Stomach (tissue), 4 donors: ENCODE measurements around the gene RNF114.

Experiments used
- EP300 ChIP-seq: sonication (generic); formaldehyde crosslinking; IDR thresholded peaks from one replicate; pipeline ENCODE4 v1.6.1; 2017; ENCODE audit warnings: antibody characterized with exemption
- POLR2A ChIP-seq, 4 donors: fragments of 450-650 bp; IDR thresholded peaks; one replicate each; pipeline ENCODE4 v1.6.1; 2016; ENCODE audit warnings: antibody characterized with exemption in 4 of 4, control low read depth in 2 of 4, mild to moderate bottlenecking in 1 of 4, moderate library complexity in 1 of 4
- POLR2AphosphoS5 ChIP-seq, 3 donors: sonication (generic); formaldehyde crosslinking; IDR thresholded peaks; one replicate each; pipeline ENCODE4 v1.6.1; 2016; ENCODE audit warnings: antibody characterized with exemption in 3 of 3
- TF ChIP-seq, protein P1 (sequence below), 7 experiments: fragments of 450-650 bp in 4 of 7; fragments of 200-600 bp in 3 of 7; sonication (generic) in 3 of 7; IDR thresholded peaks; one replicate each; pipeline ENCODE4 v1.5.1; 2016 to 2019; ENCODE audit warnings: antibody characterized with exemption in 7 of 7, control low read depth in 2 of 7, mild to moderate bottlenecking in 1 of 7

DNA sequence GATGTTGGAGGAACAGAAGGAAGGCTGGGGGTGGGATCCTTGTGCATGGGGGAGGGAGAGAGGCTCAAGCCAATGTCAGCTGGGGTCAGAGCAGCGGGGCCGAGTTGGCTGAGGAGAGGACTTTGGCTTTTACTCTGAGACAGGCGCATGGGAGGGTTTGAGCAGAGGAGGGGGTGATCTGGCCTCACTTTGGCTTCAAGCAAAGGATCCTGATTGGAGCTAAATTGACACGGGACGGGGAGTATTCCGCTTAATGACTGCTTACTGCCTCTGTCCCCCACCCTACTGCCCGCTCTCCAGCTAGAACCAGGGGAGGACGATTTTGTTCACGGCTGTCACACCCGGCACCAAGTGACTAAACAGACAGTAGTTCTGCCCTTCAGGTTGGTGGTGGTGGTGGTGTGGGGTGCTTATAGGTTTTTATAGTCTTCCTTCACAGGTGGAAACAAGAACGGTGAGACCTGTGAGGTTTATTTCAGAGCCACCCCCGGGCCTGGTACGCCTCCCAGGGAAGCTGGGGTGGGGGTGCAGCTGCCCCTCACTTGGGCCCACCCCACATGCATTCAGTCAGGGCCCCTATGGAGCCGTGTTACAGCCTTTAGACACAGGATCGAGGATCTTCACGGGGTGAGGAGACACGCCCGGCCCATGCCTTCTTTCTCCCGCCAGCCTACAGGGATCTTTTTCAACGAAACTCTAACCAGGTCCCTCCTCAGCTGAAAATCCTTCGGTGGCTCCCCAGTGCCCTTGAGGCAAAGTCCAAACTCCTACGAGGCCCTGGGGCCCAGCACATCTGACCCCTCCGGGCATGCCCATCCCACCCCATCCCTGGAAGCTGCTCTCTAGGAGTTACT, 45.2 kb downstream of the RNF114 start:
- TF ChIP-seq EP300 (no peak), POLR2AphosphoS5 (IDR thresholded peaks at IDR 0.05) (no peak), POLR2A (IDR thresholded peaks at IDR 0.05) (no peak)
- TF ChIP-seq, protein P1, sequence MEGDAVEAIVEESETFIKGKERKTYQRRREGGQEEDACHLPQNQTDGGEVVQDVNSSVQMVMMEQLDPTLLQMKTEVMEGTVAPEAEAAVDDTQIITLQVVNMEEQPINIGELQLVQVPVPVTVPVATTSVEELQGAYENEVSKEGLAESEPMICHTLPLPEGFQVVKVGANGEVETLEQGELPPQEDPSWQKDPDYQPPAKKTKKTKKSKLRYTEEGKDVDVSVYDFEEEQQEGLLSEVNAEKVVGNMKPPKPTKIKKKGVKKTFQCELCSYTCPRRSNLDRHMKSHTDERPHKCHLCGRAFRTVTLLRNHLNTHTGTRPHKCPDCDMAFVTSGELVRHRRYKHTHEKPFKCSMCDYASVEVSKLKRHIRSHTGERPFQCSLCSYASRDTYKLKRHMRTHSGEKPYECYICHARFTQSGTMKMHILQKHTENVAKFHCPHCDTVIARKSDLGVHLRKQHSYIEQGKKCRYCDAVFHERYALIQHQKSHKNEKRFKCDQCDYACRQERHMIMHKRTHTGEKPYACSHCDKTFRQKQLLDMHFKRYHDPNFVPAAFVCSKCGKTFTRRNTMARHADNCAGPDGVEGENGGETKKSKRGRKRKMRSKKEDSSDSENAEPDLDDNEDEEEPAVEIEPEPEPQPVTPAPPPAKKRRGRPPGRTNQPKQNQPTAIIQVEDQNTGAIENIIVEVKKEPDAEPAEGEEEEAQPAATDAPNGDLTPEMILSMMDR (IDR thresholded peaks at IDR 0.05) = no peak
